ENCODE measurements around the gene PLCB1.

GRCh38 chr20:8914421-8914820 is 782.4 kb downstream of the PLCB1 start:
- TF ChIP-seq CTCF (IDR thresholded peaks at IDR 0.05; ENCODE audit: borderline replicate concordance, extremely low read depth, low read length, poor library complexity, severe bottlenecking) (no peak), EZH2 (IDR thresholded peaks at IDR 0.05; ENCODE audit: borderline replicate concordance, low read depth, low read length, severe bottlenecking) (no peak)
